NCI-H1048 (cell line): ENCODE results near the gene TRIM39.
A peak's percentile ranks its signal among the peaks of the same experiment; 100 is the strongest.

Experiments used
- DNase-seq: peaks from one replicate; lab custom pipeline; 2025; lab: John Stamatoyannopoulos, UW

The TRIM39 gene

DNA sequence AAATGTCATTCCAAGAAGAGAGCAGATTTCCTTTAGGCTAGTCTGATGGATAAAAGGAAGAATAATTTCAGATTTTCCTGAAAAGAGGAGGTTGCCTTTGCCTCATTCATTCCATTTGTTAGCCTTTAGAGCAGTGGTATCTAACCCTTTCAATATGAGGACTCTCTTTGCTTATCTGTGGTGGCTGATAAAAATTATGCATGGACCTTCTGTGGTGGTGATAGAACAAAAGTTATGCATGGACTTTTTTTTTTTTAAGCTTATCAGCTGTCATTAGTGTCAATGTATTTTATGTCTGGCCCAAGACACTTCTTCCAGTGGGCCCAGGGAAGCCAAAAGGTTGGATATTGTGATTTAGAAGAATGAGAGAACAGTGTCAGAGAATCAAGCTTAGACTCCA lies 1.7 kb downstream of the TRIM39 start:
- no peak for DNase-seq

DNA sequence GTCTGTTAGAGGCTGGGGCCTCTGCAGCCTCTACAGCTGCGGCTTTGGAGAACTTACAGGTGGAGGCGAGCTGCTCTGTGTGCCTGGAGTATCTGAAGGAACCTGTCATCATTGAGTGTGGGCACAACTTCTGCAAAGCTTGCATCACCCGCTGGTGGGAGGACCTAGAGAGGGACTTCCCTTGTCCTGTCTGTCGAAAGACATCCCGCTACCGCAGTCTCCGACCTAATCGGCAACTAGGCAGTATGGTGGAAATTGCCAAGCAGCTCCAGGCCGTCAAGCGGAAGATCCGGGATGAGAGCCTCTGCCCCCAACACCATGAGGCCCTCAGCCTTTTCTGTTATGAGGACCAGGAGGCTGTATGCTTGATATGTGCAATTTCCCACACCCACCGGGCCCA lies 2.6 kb downstream of the TRIM39 start:
- DNase-seq, result no peak

DNA sequence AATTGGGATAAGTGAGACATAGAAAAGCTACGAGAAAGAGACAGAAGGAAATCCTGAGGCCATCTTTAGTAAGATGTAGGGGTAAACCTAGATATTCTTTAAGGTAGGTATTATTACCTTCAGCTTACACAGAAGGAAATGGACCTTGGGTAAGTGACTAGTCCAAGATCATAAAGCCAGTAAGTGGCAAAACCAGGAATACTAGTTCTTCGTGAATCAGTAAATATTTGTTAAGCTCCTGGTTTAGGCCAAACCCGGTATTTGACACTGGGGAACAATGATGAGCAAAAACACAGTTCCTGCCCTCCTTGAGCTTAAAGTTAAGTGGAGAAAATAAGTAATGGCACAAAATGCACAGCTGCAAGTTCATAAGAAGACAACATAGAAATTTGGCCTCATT lies 5.3 kb downstream of the TRIM39 start:
- DNase-seq, result no peak

DNA sequence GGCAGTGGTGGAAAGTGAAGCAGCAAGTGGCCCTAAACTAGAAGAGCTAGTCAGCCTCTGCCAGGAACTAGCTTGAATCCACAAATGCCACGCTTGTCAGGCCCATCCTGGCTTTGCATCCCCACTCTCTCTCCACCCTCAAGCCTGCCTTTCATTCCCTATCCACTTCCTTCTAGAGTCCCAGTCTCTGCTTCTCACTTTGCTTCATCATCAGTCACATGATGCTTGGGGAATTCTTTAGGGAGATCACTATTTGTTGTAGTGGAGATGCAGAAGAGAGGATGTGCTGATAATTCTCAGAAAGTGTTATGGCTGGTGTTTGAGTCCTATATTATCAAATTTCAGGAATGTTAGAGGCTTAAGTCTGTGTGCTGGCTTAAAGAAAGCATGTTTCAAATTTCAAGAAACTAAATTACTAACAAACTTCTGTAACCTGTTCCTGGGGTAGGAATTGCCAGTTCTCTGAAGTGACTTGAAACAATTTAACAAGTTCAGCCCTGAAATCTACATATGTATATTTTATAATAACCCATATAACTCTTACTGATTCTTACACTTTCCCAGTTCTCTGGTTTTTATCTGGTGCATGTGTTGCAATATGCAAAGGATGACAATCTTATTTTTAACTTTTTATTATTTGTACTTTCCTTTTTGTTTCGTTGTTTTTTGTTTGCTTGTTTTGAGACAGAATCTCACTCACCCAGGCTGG lies 7.5 kb downstream of the TRIM39 start:
- no peak for DNase-seq

DNA sequence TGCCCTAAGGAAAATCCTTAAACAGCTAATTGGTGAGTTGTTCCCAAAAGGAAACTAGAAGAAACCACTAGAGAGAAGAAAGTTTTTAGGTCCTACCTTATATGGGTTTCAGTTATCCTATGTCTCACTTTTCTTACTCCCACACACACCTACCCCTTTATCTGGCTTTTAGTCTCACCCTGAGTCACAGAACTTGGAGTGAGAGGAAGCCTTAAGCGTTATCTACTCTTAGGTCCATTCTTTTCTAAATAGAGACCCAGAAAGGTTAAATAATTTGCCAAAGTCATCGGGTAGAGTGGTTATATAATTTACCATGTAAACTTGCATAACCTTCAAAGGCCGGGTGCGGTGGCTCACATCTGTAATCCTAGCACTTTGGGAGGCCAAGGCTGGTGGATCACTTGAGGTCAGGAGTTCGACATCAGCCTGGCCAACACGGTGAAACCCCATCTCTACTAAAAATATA lies 13.9 kb downstream of the TRIM39 start:
- no peak for DNase-seq

DNA sequence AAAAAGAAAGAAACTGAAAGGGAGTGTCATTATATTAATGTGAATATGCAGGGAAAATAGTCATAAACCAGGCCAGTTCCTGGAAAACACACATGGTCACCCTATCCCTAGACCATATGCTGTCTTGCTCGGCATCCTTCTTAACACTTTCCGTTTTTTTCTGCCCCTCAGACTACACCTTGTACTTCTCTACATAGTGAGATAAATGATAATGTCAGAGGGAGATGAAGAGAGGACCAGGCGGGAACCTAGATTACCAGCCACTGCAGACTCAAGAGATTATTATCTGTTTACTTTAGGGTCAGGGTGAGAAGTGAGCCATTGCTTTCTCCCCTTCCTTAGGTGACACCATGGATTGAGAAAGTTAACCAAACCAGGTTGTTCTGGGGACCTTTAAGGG lies 14.5 kb downstream of the TRIM39 start:
- no peak for DNase-seq

DNA sequence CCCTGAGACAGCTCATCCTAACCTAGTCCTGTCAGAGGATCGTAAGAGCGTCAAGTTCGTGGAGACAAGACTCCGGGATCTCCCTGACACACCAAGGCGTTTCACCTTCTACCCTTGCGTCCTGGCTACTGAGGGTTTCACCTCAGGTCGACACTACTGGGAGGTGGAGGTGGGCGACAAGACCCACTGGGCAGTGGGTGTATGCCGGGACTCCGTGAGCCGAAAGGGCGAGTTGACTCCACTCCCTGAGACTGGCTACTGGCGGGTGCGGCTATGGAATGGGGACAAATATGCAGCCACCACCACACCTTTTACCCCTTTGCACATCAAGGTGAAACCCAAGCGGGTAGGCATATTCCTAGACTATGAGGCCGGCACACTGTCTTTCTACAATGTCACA lies 15.0 kb downstream of the TRIM39 start:
- DNase-seq, result no peak

DNA sequence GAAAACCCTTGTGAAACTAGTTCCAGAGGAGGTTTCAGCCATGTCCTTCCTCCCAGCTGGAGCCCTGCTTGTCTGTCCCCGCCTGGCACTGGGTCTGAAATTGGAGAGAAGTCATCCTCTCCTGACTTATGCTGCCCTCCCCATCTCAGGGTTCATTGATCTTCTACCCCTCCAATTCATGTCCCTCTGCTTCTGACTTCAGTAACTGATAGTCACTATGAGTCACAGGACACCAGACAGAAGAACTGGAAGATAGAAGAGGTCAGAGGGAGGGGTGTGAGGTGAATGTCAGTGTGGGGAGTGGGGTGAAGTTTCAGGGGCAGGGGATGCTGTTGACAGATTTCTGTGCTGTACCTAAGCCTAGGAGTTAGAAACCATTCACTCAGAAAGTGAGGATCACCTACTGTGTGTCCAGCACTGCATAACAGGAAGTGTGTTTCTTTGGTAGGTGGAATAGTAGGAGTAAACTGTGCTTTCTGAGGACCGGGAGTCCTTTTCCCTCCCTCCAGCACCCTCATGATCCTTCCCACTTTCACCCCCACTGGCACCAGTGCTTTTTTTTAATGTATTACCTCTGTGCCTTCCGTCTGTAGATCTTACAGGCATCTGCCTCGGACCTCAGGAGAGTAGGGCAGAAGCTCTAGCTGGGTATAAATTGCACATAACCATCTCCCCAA lies 17.6 kb downstream of the TRIM39 start:
- no peak for DNase-seq

DNA sequence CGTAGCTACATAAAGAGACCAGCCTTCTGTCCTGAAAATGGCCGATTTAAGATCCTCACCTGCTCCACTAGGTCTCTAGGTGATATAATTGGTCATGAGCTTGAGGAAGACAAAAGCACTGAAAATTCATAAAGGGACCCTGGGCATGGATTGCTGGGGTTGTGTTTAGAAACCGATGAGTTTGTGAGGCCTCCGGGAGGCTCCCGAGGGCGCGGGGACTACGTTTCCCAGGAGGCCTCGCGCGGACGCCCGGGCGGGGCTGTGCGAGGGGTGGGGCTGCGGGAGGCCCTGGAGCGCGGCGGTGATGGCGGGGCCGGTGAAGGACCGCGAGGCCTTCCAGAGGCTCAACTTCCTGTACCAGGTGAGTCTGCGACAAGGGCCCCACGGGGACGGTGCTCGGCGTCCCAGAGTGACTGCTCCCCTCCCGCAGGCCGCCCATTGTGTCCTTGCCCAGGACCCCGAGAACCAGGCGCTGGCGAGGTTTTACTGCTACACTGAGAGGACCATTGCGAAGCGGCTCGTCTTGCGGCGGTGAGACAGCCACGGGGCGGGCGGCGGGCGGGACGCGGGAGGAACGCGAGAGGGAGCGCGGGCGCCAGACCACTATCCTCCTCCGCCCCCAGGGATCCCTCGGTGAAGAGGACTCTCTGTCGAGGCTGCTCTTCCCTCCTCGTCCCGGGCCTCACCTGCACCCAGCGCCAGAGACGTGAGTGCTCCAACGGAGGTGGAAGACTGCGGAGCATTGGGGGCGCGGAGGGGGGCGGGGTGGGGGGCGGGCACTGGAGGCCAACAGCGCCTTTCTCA lies 18.3 kb downstream of the TRIM39 start, which contains the start of gene RPP21:
Gene RPP21 (plus strand): TSS at position 289 of the 804 bp plus-strand sequence. CDS start 16 bp downstream, at position 305.
- peak; percentile 68 for DNase-seq

DNA sequence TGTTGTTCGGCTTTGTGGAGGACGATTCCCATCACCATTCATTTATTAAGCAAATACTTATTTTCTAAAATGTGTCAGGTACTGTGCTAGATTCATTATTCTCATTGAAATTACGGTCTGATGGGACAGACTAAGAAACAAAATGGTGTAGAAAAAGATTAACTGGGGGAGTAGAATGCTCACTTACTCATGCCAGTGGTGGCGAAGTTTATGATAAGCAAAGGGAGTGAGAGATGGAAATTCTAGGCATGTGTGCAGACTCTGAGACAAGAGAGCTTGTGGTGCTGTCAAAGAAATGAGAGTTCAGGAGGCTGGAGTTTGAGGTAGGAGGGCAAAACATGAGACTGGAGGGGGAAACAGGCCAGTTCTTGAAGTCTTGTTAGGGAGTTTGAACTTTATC lies 19.1 kb downstream of the TRIM39 start:
- DNase-seq, result no peak

DNA sequence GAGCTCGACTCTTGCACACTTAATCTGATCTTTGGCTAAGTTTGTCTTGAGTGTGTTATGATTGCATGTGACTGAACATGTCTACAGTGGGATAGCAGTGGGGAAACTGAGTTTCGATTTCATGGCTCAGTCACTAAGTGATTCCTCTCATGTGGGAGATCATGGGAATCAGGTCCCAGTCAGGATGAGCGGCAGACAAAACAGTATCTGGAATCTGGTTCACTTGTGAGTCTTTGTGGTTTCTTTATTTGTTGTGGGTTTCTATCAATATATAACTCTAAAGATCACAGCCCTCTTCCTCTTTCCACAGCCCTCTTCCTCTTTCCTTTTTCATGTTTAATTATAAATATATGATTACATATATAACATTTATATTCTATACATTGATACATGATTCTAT lies 22.2 kb downstream of the TRIM39 start:
- no peak for DNase-seq

DNA sequence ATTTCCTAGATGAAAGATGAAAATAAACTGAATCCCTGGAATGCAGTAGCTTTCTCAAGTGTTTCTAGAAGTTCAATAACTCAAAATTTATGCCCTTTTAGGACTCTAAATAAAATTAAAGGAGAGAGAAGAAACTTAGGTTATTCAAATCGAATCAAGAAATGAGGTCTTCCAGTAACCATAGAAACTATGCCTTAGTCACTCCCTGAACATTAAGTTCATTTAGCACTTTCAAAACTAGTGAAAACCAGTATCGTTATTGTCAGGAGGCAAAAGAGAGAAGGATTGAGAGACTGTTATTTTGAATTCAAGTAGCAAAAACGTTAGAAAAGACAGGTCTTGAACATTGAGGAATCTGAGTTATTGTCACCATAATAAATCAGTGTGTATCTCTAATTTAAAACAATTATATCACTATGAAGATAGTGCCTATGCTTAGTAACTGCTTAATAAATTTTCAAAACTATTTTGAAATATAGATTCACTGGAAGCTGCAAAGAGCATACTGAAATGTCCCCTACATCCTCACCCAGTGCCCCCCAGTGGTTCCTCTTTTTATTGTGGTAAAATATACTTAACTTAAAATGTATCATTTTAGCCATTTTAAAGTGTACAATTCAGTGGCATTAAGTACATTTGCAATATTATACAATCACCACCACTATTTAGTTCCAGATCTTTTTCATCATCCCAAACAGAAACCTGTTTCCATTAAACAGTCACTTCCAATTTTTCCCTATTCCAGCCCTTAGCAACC lies 22.9 kb downstream of the TRIM39 start:
- no peak for DNase-seq

DNA sequence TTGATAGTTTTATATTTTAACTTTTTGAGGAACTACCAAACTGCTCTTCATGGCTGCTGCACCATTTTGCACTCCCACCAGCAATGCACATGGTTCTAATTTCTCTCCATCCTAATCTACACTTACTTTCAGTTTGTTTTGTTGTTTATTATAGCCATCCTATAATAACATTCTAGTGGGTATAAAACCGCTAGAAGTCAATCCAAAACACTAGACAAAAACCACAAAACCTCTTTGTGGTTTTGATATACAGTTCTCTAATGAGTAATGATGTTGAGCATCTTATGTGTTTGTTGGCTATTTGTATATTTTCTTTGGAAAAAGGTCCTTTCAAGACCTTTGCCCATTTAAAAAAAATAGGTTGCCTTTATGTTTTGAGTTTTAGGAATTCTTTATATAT lies 23.8 kb downstream of the TRIM39 start:
- DNase-seq, result no peak

DNA sequence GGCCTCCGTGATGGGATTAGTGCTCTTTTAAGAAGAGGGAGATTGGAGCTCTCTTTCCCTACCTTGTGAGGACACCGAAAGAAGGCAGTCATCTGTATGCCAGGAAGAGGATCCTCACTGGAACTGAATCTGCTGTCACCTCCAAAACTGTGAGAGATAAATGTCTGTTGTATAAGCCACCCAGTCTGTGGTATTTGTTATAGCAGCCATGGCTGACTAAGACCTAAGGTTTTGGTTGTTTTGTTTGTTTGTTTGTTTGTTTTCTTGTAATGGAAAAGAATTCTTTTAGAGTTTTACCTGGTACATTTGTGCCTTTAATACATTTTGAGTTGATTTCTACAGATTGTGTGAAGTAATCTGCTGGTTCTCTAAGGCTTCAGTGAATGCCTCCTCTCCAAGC lies 25.8 kb downstream of the TRIM39 start:
- DNase-seq, result no peak

DNA sequence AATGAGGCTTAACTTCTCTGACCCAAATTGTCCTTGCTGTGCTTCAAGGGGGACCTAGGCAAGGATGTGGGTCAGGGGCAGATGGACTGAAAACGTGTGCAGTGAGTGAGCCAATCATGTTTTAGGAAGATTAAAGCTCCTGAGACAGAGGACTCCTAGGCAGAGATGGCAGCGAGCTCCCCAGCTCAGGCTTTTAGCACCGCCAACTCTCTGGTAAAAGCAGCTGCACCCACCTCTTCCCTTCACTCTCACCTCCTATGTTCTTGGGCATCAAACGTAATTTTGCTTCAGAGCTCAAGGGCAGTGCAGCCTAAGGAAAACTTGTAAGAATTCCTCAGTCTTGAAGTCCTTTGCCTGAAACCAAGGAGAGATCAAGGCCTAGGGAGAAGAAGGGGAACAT lies 28.6 kb downstream of the TRIM39 start:
- DNase-seq, result no peak

DNA sequence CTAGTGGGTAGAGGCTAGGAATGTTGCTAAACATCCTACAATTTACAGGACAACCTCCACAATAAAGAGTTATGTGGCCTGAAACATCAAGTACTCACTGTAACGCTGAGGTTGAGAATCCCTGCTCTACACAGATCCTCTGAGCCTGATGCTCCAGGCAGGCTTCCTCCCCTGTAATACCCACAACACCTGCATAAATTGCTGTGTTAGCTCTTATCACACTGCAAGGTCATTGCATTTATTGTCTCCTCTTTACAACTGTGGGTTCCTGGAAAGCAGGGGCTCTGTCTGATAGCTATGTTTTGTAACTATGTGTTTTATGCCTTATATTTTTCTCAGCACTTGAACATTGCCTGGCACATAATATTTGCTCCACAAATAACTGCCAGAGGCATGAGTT lies 29.8 kb downstream of the TRIM39 start:
- DNase-seq, result no peak

DNA sequence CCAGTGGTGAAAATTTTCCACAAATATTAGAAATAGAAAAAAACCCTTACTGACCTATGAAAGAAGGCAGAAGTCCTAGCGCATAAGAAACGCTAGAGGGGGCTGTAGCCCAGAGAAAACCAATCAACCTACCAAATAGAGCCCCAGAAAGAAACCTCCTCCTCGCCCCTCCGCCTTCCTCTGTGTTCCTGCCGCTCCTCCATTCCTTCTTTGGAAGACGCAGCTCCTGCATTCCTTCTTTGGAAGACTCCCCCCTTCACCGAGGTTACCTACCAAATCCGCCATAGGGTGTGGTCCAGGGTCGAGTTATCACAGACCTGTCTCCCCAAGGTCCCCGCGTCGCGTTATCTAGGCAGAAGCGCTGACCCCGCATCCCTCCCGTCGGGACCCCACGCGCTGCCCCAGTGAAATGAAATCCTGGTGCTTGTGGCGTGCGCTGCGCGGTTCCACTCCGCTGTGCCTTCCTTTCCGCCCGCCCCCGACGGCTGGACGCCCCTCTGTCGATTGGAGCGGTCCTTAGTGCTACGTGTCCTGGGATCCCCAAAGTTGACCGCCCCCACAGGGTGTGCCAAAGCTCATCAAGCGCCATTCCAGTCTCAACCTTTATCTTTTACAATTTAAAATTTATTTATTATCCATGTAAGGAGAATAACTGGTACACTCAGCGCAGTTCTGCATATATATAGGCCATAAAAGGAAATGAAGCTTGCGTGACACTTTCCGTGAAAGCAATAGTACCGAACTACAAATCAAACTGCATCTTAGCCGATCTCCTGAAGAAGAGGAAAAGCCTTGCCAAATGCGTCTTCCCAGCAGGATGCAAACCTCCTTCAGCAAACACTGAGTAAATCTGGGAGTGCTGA lies 31.2 kb downstream of the TRIM39 start:
- no peak for DNase-seq

DNA sequence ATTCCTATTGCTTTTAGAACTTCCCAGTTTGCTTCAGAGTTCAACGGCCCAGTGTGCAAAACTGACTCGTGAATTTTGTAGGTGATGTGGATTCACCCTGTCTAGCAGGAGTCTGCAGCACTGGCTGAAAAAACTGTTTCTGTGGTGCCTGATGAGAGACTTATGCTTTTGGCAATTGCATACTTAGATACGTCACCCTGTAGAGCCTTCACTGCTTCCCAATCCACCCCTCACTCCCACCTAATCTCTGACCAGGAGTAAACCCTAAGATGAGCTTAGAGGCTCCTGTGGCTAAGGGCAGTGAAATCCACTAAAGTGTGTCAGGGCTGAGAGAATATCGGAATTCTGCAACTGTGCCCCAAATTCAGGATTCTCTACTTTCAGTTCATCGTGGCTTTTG lies 32.5 kb downstream of the TRIM39 start:
- no peak for DNase-seq

DNA sequence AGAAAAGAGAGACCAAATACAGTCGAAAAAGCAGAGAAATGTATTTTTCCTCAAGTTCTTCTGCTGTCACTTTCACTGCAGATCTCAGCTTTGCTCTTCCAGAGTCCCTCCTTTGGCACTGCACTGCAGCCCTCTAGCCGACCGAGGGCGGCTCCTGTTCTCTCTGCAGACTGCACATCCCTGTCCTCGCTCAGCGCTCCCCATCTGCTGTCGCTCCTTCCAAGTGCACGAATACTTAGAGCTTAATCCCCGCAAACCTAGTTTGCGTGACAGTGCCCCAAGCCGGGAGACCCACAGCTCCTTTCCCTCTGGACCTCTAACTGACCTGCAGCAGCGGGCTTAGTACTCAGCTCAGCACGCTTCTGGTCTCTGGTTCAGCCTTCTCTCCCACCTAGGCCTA lies 33.4 kb downstream of the TRIM39 start:
- no peak for DNase-seq

DNA sequence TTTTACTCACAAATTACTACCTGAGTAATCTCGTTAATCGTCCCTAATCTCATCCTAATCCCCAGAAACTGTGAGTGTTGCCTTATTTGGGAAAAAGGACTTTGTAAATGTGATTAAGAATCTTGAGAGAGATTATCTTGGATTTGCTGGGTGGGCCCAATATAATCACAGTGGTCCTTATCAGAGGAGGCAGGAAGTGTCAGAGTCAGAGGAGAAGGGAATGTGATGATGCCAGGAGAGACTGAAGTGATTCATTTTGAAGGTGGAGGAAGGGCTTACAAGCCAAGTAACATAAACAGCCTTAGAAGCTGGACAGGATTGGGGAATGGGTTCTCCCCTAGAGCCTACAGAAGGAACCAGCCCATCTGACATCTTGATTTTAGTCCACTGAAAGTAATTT lies 34.9 kb downstream of the TRIM39 start:
- DNase-seq, result no peak

DNA sequence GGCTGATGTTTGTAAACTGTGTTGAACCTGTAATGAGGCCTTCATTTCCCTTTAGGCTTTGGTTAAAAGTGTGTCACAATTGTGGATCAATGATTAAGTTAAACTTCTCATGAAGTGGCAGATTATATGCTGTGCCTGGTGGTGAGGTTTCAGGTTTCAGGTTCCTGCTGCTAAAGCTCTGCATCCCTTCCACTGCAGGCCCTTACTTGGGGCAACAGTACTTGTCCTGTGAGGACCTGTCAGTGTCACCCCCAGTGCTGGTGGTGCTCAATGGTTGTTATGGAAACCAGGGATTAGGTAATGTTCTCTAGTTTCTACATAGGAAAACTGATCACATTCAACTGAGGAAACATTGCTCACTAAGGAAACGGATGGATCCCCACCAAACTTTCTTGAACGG lies 36.7 kb downstream of the TRIM39 start:
- DNase-seq, result no peak
